HEK293 (cell line): ENCODE results near the gene STMP1.
A peak's percentile ranks its signal among the peaks of the same experiment; 100 is the strongest.
"Not testable (repeated sequence)": the region's sequence is repeated elsewhere in the genome, so short reads cannot be mapped to it uniquely, and the experiment has no call there.

ENCODE experiments used
- CTCF ChIA-PET: fragments of 350-600 bp; formaldehyde crosslinking; extraction: SDS; loops from one replicate; lab custom pipeline; 2021; ENCODE audit warnings: antibody characterized with exemption; lab: Yijun Ruan, JAX
- POLR2A ChIA-PET: fragments of 300-600 bp; formaldehyde crosslinking; extraction: SDS; loops from one replicate; lab custom pipeline; 2020; ENCODE audit warnings: antibody characterized with exemption, inconsistent platforms; lab: Yijun Ruan, JAX
- H3K27ac ChIP-seq: fragments of 200-500 bp; sonication (Bioruptor generic); 2 replicates; pipeline ENCODE4 v1.5.1; 2014; ENCODE audit warnings: low read depth, low read length, control low read depth, inconsistent platforms; ENCODE audit errors: extremely low read depth
- H3K36me3 ChIP-seq, 2 experiments: fragments of 200-500 bp in 1 of 2; sonication (Bioruptor generic) in 1 of 2; 1 replicate in 1 of 2; 2 replicates in 1 of 2; pipeline ENCODE4 v1.5.1; 2014 to 2017; ENCODE audit warnings: inconsistent platforms in 2 of 2, low read length in 2 of 2; ENCODE audit not compliant: control insufficient read depth in 2 of 2, insufficient read depth in 1 of 2
- H3K4me1 ChIP-seq: fragments of 200-500 bp; sonication (Bioruptor generic); 2 replicates; pipeline ENCODE4 v1.5.1; 2014; ENCODE audit warnings: mild to moderate bottlenecking, low read length, inconsistent platforms; ENCODE audit not compliant: control insufficient read depth, insufficient read depth
- H3K4me3 ChIP-seq: 2 replicates; pipeline ENCODE4 v1.5.1; 2011; ENCODE audit warnings: low read depth, mild to moderate bottlenecking, control low read depth, low read length, moderate library complexity
- H3K9me3 ChIP-seq: fragments of 200-500 bp; sonication (Bioruptor generic); 2 replicates; pipeline ENCODE4 v1.5.1; 2014; ENCODE audit warnings: low read depth, low read length, inconsistent platforms; ENCODE audit not compliant: control insufficient read depth, insufficient read depth
- FEZF1 ChIP-seq: fragments of 450-650 bp; formaldehyde crosslinking; IDR thresholded peaks from 2 replicates; pipeline ENCODE4 v1.5.1; 2016; ENCODE audit warnings: missing biosample characterization, missing genetic modification characterization
- GLIS2 ChIP-seq: fragments of 450-650 bp; formaldehyde crosslinking; IDR thresholded peaks from 2 replicates; pipeline ENCODE4 v1.5.1; 2016; ENCODE audit warnings: missing biosample characterization, missing genetic modification characterization
- ZNF10 ChIP-seq: fragments of 450-650 bp; formaldehyde crosslinking; IDR thresholded peaks from 2 replicates; pipeline ENCODE4 v1.5.1; 2017; ENCODE audit warnings: missing biosample characterization, missing genetic modification characterization
- ZNF146 ChIP-seq: fragments of 450-650 bp; formaldehyde crosslinking; IDR thresholded peaks from 2 replicates; pipeline ENCODE4 v1.5.1; 2016; ENCODE audit warnings: missing biosample characterization, missing genetic modification characterization
- ZNF155 ChIP-seq: fragments of 450-650 bp; formaldehyde crosslinking; IDR thresholded peaks from 2 replicates; pipeline ENCODE4 v1.5.1; 2016; ENCODE audit warnings: missing biosample characterization, missing genetic modification characterization
- ZNF157 ChIP-seq: fragments of 450-650 bp; formaldehyde crosslinking; IDR thresholded peaks from 2 replicates; pipeline ENCODE4 v1.5.1; 2016; ENCODE audit warnings: missing biosample characterization, missing genetic modification characterization
- ZNF2 ChIP-seq: fragments of 450-650 bp; formaldehyde crosslinking; IDR thresholded peaks from 2 replicates; pipeline ENCODE4 v1.5.1; 2016; ENCODE audit warnings: missing biosample characterization, missing genetic modification characterization
- ZNF426 ChIP-seq: fragments of 450-650 bp; formaldehyde crosslinking; IDR thresholded peaks from 2 replicates; pipeline ENCODE4 v1.5.1; 2017; ENCODE audit warnings: missing biosample characterization, missing genetic modification characterization, mild to moderate bottlenecking, inconsistent platforms, moderate library complexity
- ZNF510 ChIP-seq: fragments of 450-650 bp; formaldehyde crosslinking; IDR thresholded peaks from 2 replicates; pipeline ENCODE4 v1.5.1; 2018; ENCODE audit warnings: mild to moderate bottlenecking, missing genetic modification characterization, missing biosample characterization; ENCODE audit not compliant: insufficient replicate concordance
- ZNF629 ChIP-seq: fragments of 450-650 bp; formaldehyde crosslinking; IDR thresholded peaks from 2 replicates; pipeline ENCODE4 v1.5.1; 2017; ENCODE audit warnings: missing biosample characterization, missing genetic modification characterization
- ZNF658 ChIP-seq: fragments of 450-650 bp; formaldehyde crosslinking; IDR thresholded peaks from 2 replicates; pipeline ENCODE4; 2016; ENCODE audit warnings: missing biosample characterization, missing genetic modification characterization
- ZNF660 ChIP-seq: fragments of 450-650 bp; IDR thresholded peaks from 2 replicates; pipeline ENCODE4 v1.5.1; 2018; ENCODE audit warnings: missing biosample characterization, mild to moderate bottlenecking, missing genetic modification characterization
- ZSCAN18 ChIP-seq: fragments of 450-650 bp; formaldehyde crosslinking; IDR thresholded peaks from 2 replicates; pipeline ENCODE4 v1.5.1; 2016; ENCODE audit warnings: missing biosample characterization, missing genetic modification characterization
- TF ChIP-seq, protein P1 (sequence below): fragments of 450-650 bp; formaldehyde crosslinking; IDR thresholded peaks from 2 replicates; pipeline ENCODE4 v1.5.0; 2017; ENCODE audit warnings: missing biosample characterization, missing genetic modification characterization, borderline replicate concordance
- TF ChIP-seq, protein P2 (sequence below): fragments of 450-650 bp; formaldehyde crosslinking; IDR thresholded peaks from 2 replicates; pipeline ENCODE4 v1.5.1; 2016; ENCODE audit warnings: missing biosample characterization, missing genetic modification characterization, borderline replicate concordance
- TF ChIP-seq, protein P3 (sequence below): fragments of 450-650 bp; formaldehyde crosslinking; IDR thresholded peaks from 2 replicates; pipeline ENCODE4 v1.5.1; 2016; ENCODE audit warnings: missing biosample characterization, missing genetic modification characterization

STMP1 gene

DNA sequence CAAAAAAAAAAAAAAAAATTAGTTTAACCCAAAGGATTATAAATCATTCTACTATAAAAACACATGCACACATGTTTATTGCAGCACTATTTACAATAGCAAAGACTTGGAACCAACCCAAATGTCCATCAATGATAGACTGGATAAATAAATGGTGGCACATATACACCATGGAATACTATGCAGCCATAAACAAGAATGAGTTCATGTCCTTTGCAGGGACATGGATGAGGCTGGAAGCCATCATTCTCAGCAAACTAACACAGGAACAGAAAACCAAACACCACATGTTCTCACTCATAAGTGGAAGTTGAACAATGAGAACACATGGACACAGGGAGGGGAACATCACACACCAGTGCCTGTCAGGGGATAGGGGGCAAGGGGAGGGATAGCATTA, 22.6 kb upstream of the STMP1 start:
- CTCF ChIA-PET = interaction anchor here (0.6 to 1.1 kb wide), 3 partner anchors 19 to 276 kb away, joined by 3 to 4 read pairs (median 3); no protein-coding TSS in a partner anchor
- H3K4me1 ChIP-seq, H3K9me3 ChIP-seq, H3K27ac ChIP-seq, H3K4me3 ChIP-seq, POLR2A ChIA-PET: not testable (repeated sequence)
- peaks cover 54 to 85% of the 10 kb centered on the region in 2 experiments for H3K36me3 ChIP-seq
- peak; percentile 99 for TF ChIP-seq ZNF146 (tag by site-specific recombination)

- Histone ChIP-seq H3K36me3 (peaks cover 51 to 88% of the 10 kb centered on the region in 2 experiments), H3K27ac (no peak overlapping the region), H3K4me1 (no peaks in the 10 kb centered on the region), H3K4me3 (no peak overlapping the region), H3K9me3 (no peaks in the 10 kb centered on the region)
- no peak for TF ChIP-seq FEZF1 (tag by site-specific recombination)
- TF ChIP-seq, protein P1, sequence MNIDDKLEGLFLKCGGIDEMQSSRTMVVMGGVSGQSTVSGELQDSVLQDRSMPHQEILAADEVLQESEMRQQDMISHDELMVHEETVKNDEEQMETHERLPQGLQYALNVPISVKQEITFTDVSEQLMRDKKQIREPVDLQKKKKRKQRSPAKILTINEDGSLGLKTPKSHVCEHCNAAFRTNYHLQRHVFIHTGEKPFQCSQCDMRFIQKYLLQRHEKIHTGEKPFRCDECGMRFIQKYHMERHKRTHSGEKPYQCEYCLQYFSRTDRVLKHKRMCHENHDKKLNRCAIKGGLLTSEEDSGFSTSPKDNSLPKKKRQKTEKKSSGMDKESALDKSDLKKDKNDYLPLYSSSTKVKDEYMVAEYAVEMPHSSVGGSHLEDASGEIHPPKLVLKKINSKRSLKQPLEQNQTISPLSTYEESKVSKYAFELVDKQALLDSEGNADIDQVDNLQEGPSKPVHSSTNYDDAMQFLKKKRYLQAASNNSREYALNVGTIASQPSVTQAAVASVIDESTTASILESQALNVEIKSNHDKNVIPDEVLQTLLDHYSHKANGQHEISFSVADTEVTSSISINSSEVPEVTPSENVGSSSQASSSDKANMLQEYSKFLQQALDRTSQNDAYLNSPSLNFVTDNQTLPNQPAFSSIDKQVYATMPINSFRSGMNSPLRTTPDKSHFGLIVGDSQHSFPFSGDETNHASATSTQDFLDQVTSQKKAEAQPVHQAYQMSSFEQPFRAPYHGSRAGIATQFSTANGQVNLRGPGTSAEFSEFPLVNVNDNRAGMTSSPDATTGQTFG = no peak
- TF ChIP-seq ZNF2 = no peak
- no peak for TF ChIP-seq ZNF155 (tag by site-specific recombination)
- TF ChIP-seq ZNF510 (tag by site-specific recombination) = no peak
- no peak for TF ChIP-seq ZNF10 (tag by site-specific recombination)
- TF ChIP-seq ZNF629 (tag by site-specific recombination) = no peak
- TF ChIP-seq ZNF658 (tag by site-specific recombination) = no peak
- no peak for TF ChIP-seq ZNF660 (tag by site-specific recombination)
- no peak for TF ChIP-seq ZSCAN18 (tag by site-specific recombination)
- ChIA-PET POLR2A (no interaction called here), CTCF (interaction anchor here (0.6 to 3.9 kb wide), 15 partner anchors 9 to 590 kb away, joined by 3 to 25 read pairs (median 5); no protein-coding TSS in a partner anchor)
Measured at GRCh38 chr7:135644154-135644553, 18.2 kb upstream of the STMP1 start.

DNA sequence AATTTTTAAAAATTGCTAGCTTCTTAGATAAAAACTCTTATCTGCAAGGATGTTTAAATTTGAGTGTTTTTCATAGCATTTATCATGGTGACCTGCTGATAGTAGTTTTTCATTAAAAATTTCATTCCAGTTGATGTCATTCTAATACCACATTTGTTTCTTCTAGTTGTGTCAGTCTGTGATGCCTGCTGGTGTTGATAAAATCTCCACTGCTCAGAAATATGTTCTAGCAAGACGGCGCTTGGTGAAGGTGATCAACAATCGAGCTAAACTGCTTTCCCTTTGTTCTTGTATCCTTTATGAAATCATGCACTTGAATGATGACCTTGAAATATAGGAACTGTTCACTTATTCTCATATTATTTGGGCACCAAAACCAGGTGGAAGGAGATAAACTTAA, 17.6 kb upstream of the STMP1 start:
- ChIA-PET POLR2A (interaction anchor here (0.6 to 1.2 kb wide), 2 partner anchors 18 to 19 kb away, joined by 4 to 8 read pairs; partner anchors contain the start of gene STMP1), CTCF (interaction anchor here (0.6 to 3.9 kb wide), 23 partner anchors 8 to 370 kb away, joined by 3 to 25 read pairs (median 6); partner anchors contain the start of gene STMP1)
- peaks cover 48 to 89% of the 10 kb centered on the region in 2 experiments for H3K36me3 ChIP-seq

More for the DNA sequence above, 17.6 kb upstream of the STMP1 start:
- H3K9me3 ChIP-seq = no peaks in the 10 kb centered on the region
- no peak overlapping the region for H3K4me3 ChIP-seq
- no peak overlapping the region for H3K27ac ChIP-seq
- TF ChIP-seq, protein P2, sequence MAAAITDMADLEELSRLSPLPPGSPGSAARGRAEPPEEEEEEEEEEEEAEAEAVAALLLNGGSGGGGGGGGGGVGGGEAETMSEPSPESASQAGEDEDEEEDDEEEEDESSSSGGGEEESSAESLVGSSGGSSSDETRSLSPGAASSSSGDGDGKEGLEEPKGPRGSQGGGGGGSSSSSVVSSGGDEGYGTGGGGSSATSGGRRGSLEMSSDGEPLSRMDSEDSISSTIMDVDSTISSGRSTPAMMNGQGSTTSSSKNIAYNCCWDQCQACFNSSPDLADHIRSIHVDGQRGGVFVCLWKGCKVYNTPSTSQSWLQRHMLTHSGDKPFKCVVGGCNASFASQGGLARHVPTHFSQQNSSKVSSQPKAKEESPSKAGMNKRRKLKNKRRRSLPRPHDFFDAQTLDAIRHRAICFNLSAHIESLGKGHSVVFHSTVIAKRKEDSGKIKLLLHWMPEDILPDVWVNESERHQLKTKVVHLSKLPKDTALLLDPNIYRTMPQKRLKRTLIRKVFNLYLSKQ = no peak
- no peak for TF ChIP-seq GLIS2 (tag by site-specific recombination)
- TF ChIP-seq ZNF426 = no peak
- TF ChIP-seq ZNF157 (tag by site-specific recombination) = no peak
- TF ChIP-seq, protein P3, sequence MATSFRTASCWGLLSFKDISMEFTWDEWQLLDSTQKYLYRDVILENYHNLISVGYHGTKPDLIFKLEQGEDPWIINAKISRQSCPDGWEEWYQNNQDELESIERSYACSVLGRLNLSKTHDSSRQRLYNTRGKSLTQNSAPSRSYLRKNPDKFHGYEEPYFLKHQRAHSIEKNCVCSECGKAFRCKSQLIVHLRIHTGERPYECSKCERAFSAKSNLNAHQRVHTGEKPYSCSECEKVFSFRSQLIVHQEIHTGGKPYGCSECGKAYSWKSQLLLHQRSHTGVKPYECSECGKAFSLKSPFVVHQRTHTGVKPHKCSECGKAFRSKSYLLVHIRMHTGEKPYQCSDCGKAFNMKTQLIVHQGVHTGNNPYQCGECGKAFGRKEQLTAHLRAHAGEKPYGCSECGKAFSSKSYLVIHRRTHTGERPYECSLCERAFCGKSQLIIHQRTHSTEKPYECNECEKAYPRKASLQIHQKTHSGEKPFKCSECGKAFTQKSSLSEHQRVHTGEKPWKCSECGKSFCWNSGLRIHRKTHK = no peak
- H3K4me1 ChIP-seq = no peaks in the 10 kb centered on the region
